K562 (cell line): ENCODE data around the gene PIGV. TPM values are rescaled to one million over a fixed set of nuclear protein-coding genes. Genes with fewer than 3 reads are reported as not detected.

ENCODE experiments used
- ATAC-seq: fragments of 200-7000 bp; cut with Tn5 transposase; 3 replicates; pipeline ENCODE4 v1.9.1; 2020; ENCODE audit warnings: moderate library complexity
- BruUV-seq: library from RNA; stranded (reverse); fragments of 400-500 nt; replicated peaks from 2 replicates; lab custom pipeline; 2021; lab: Mats Ljungman, UMichigan
- CTCF ChIA-PET: fragments of 300-600 bp; formaldehyde crosslinking; extraction: SDS; loops from one replicate; lab custom pipeline; 2021; ENCODE audit warnings: low intra/inter-chr PET ratio; lab: Yijun Ruan, JAX
- POLR2A ChIA-PET: fragments of 300-600, 350-650 bp; sonication (Branson Sonifier 250); formaldehyde crosslinking; extraction: SDS; loops from one replicate; lab custom pipeline; 2021; ENCODE audit warnings: antibody characterized with exemption, inconsistent platforms; lab: Yijun Ruan, JAX
- DNase-seq, 4 experiments: peaks; one replicate each; pipeline versions ENCODE4 v3.0.0 to v3.0.0-alpha.2; 2011 to 2018; ENCODE audit warnings: low spot score in 3 of 4, mixed read lengths in 3 of 4; ENCODE audit errors: extremely low read depth in 1 of 4
- FAIRE-seq: peaks from 2 replicates; lab custom pipeline; 2011; peaks lifted over from hg19 to GRCh38; lab: Jason Lieb, UNC
- H2AFZ ChIP-seq: 2 replicates; pipeline ENCODE4 v1.6.0; 2011; ENCODE audit warnings: low read depth, low read length, control low read depth, inconsistent platforms
- H3K27ac ChIP-seq: fragments of 200-600 bp; 3 replicates; pipeline ENCODE4 v1.8.0; 2011; ENCODE audit warnings: low read depth, mild to moderate bottlenecking, control low read depth, inconsistent platforms, low read length, moderate library complexity, mixed read lengths; ENCODE audit errors: extremely low read depth
- H3K27me3 ChIP-seq, 2 experiments: fragments of 300-600 bp in 1 of 2; 2 replicates in 1 of 2; 3 replicates in 1 of 2; pipeline versions ENCODE4 v1.6.0 to v1.8.0; 2011; ENCODE audit warnings: inconsistent platforms in 2 of 2, low read length in 2 of 2, mild to moderate bottlenecking in 1 of 2, mixed read lengths in 1 of 2, moderate library complexity in 1 of 2; ENCODE audit not compliant: control insufficient read depth in 2 of 2, insufficient read depth in 2 of 2
- H3K36me3 ChIP-seq: fragments of 300-600 bp; 3 replicates; pipeline ENCODE4 v1.8.0; 2011; ENCODE audit warnings: mild to moderate bottlenecking, low read length, inconsistent platforms; ENCODE audit not compliant: control insufficient read depth, insufficient read depth
- H3K4me1 ChIP-seq, 2 experiments: fragments of 200-600 bp in 1 of 2; replicated peaks in 1 of 2; 2 replicates in 1 of 2; 3 replicates in 1 of 2; pipeline versions ENCODE4 v1.5.1 to v1.8.0; 2011; ENCODE audit warnings: inconsistent platforms in 2 of 2, low read length in 2 of 2, mild to moderate bottlenecking in 1 of 2, mixed read lengths in 1 of 2, moderate library complexity in 1 of 2; ENCODE audit not compliant: control insufficient read depth in 2 of 2, insufficient read depth in 2 of 2
- H3K4me2 ChIP-seq: 2 replicates; pipeline ENCODE4 v1.6.1; 2011; ENCODE audit warnings: low read length, control low read depth, inconsistent platforms, mixed read lengths; ENCODE audit not compliant: insufficient read depth
- H3K4me3 ChIP-seq: fragments of 200-600 bp; sonication (generic), shearing (Covaris generic); 2 replicates; pipeline ENCODE4 v1.5.1; 2016; ENCODE audit warnings: control low read depth, inconsistent platforms
- H3K79me2 ChIP-seq: fragments of 200-600 bp; 3 replicates; pipeline ENCODE4 v1.8.0; 2011; ENCODE audit warnings: low read length, inconsistent platforms; ENCODE audit not compliant: control insufficient read depth, insufficient read depth
- H3K9ac ChIP-seq, 2 experiments: 2 replicates each; pipeline versions ENCODE4 v1.6.0 to v1.6.1; 2011; ENCODE audit warnings: low read depth in 2 of 2, low read length in 2 of 2, control low read depth in 1 of 2, inconsistent platforms in 1 of 2, mild to moderate bottlenecking in 1 of 2, mixed read lengths in 1 of 2; ENCODE audit not compliant: insufficient read depth in 1 of 2
- H3K9me1 ChIP-seq: one replicate; pipeline ENCODE4 v1.6.0; 2011; ENCODE audit warnings: inconsistent platforms, mild to moderate bottlenecking, low read length, moderate library complexity; ENCODE audit not compliant: control insufficient read depth, insufficient read depth
- H3K9me3 ChIP-seq: replicated peaks from 2 replicates; pipeline ENCODE4 v1.5.1; 2011; ENCODE audit warnings: low read depth, low read length, inconsistent platforms; ENCODE audit not compliant: control insufficient read depth, insufficient read depth
- H4K20me1 ChIP-seq: replicated peaks from 2 replicates; pipeline ENCODE4 v1.6.1; 2011; ENCODE audit warnings: low read length, inconsistent platforms, mixed read lengths; ENCODE audit not compliant: control insufficient read depth, insufficient read depth
- BCOR ChIP-seq: fragments of 450-650 bp; IDR thresholded peaks from 2 replicates; pipeline ENCODE4 v1.6.1; 2016
- E2F4 ChIP-seq: sonication (generic); formaldehyde crosslinking; IDR thresholded peaks from 2 replicates; pipeline ENCODE4 v1.8.0; 2022; ENCODE audit warnings: mild to moderate bottlenecking, low read depth, missing genetic modification reagents
- E2F6 ChIP-seq, 2 experiments: IDR thresholded peaks; 2 replicates each; pipeline ENCODE4 v1.6.1; 2011; ENCODE audit warnings: borderline replicate concordance in 1 of 2, control low read depth in 1 of 2, low read depth in 1 of 2, low read length in 1 of 2, mild to moderate bottlenecking in 1 of 2, mixed read lengths in 1 of 2, moderate library complexity in 1 of 2; ENCODE audit not compliant: insufficient read depth in 1 of 2, insufficient read length in 1 of 2, poor library complexity in 1 of 2, severe bottlenecking in 1 of 2; ENCODE audit errors: extremely low read depth in 1 of 2
- GATAD2A ChIP-seq: fragments of 450-650 bp; IDR thresholded peaks from 2 replicates; pipeline ENCODE4 v1.6.1; 2017
- ILF3 ChIP-seq: fragments of 450-650 bp; IDR thresholded peaks from 2 replicates; pipeline ENCODE4 v1.6.1; 2018; ENCODE audit warnings: antibody characterized with exemption, mild to moderate bottlenecking, moderate library complexity, borderline replicate concordance
- SMARCA4 ChIP-seq: fragments of 450-650 bp; IDR thresholded peaks from 2 replicates; pipeline ENCODE4 v1.6.1; 2016
- TBP ChIP-seq: optimal IDR thresholded peaks from 2 replicates; pipeline ENCODE3; 2011; ENCODE audit warnings: low read depth, low read length, improper control_type of control experiment
- TOE1 ChIP-seq, 2 experiments: fragments of 450-650 bp in 1 of 2; sonication (generic) in 1 of 2; formaldehyde crosslinking in 1 of 2; IDR thresholded peaks; 2 replicates each; pipeline versions ENCODE4 v1.7.1 to v1.8.0; 2016 to 2022; ENCODE audit warnings: borderline replicate concordance in 2 of 2, mild to moderate bottlenecking in 2 of 2, antibody characterized with exemption in 1 of 2, inconsistent platforms in 1 of 2, low read depth in 1 of 2, missing genetic modification reagents in 1 of 2, moderate library complexity in 1 of 2
- ZBTB11 ChIP-seq, 3 experiments: fragments of 200-800 bp in 1 of 3; fragments of 250-450 bp in 1 of 3; fragments of 450-650 bp in 1 of 3; sonication (Bioruptor Pico) in 1 of 3; sonication (Bioruptor generic) in 1 of 3; formaldehyde crosslinking in 1 of 3; IDR thresholded peaks; 2 replicates each; pipeline versions ENCODE4 v1.6.1 to v1.8.0; 2016 to 2022; ENCODE audit warnings: mild to moderate bottlenecking in 2 of 3, missing genetic modification characterization in 2 of 3, missing compliant biosample characterization in 1 of 3, moderate library complexity in 1 of 3
- ZNF384 ChIP-seq: IDR thresholded peaks from 2 replicates; pipeline ENCODE4 v1.6.1; 2012; ENCODE audit warnings: low read depth, low read length, improper control_type of control experiment
- ZNF584 ChIP-seq: fragments of 200-800 bp; sonication (Bioruptor generic); IDR thresholded peaks from 2 replicates; pipeline ENCODE4 v1.6.1; 2016; ENCODE audit warnings: low read depth, mild to moderate bottlenecking, missing genetic modification characterization, missing compliant biosample characterization
- WGBS: fragments of 100-300 bp; shearing (Covaris generic); methylation state at CpG from one replicate; pipeline ENCODE4 v1.1.6; 2016; ENCODE audit warnings: low coverage, mixed read lengths; ENCODE audit not compliant: insufficient coverage; ENCODE audit errors: missing lambda C conversion rate; 5-methylcytosine and 5-hydroxymethylcytosine counted together
- in situ Hi-C: fragments of 300-500 bp; cut with MboI; formaldehyde crosslinking; loops from 4 replicates; pipeline ENCODE4 v1.15.0; 2018; ENCODE audit warnings: inconsistent platforms, mixed read lengths
- intact Hi-C: fragments of 100-400 bp; cut with micrococcal nuclease; formaldehyde crosslinking; loops from 2 replicates; pipeline ENCODE4 v1.14.2; 2022
- polyA plus RNA-seq, 8 experiments: library from polyadenylated mRNA; depleted of rRNA in 4 of 8; stranded (reverse) in 5 of 8; unstranded in 3 of 8; fragments of >200 nt; fragmentation: Nextera tagmentation in 2 of 8; fragmentation: Illumina TruSeq in 1 of 8; extraction: Ambion mirVana in 2 of 8; extraction: Trizol in 1 of 8; gene quantifications; 2 replicates each; pipeline versions ENCODE4 v1.2.1 to v1.2.3, GENCODE V29; 2011 to 2014; ENCODE audit warnings: inconsistent platforms in 1 of 8, missing spikeins in 1 of 8
- total RNA-seq, 7 experiments: library from RNA; depleted of rRNA in 6 of 7; stranded (reverse); fragments of >200 nt in 6 of 7; fragmentation: Illumina TruSeq in 2 of 7; extraction: Trizol in 2 of 7; gene quantifications; 2 replicates each; pipeline versions ENCODE4 v1.2.1 to v1.2.3, GENCODE V29; 2011 to 2021; ENCODE audit warnings: low replicate concordance in 1 of 7
- TF ChIP-seq, protein P1 (sequence below): fragments of 450-650 bp; IDR thresholded peaks from 2 replicates; pipeline ENCODE4 v1.6.1; 2016

PIGV gene
- total and polyA plus RNA-seq, 9 of the 15 experiments (the other 6 are each of a cell fraction or from before 2014, with no cell fraction given): 8.4 to 21.8 (median 11.7) TPM

- peak overlapping the region; percentile 64 for H3K4me2 ChIP-seq
- H3K9me1 ChIP-seq: peaks cover 9% of the 10 kb centered on the region
- H4K20me1 ChIP-seq: peaks cover 11% of the 10 kb centered on the region; the same call in 1 of the 2 replicates
- 83% methylated on average over 2 of the region's 2 CpGs for WGBS
- H3K27ac ChIP-seq: peak overlapping the region; percentile 61
- peaks cover 74% of the 10 kb centered on the region for H3K79me2 ChIP-seq
- ATAC-seq: peak; percentile 57
- H3K9ac ChIP-seq: peak overlapping the region; percentile 24 to 46; a peak in 3 of 4 replicates
- no peak overlapping the region for H3K4me3 ChIP-seq
- in situ Hi-C loops: no loop called here
- H3K27me3 ChIP-seq: no peaks in the 10 kb centered on the region
- H3K9me3 ChIP-seq: no peaks in the 10 kb centered on the region
- H2AFZ ChIP-seq: no peak overlapping the region
- H3K4me1 ChIP-seq: peaks cover 59 to 74% of the 10 kb centered on the region in 2 experiments
- ChIA-PET POLR2A (interaction anchor here (0.5 to 9.2 kb wide), 21 partner anchors 7 to 295 kb away, joined by 3 to 112 read pairs (median 4); partner anchors contain the start of genes ARID1A and GPATCH3), CTCF (no interaction called here)
- intact Hi-C loops: no loop called here
- peak; percentile 95 to 99 (median 96) for DNase-seq
- peaks cover 46% of the 10 kb centered on the region for H3K36me3 ChIP-seq
- FAIRE-seq: peak; percentile 96
- BruUV-seq: no TSS peak
- no peak for TF ChIP-seq TOE1 (IDR thresholded peaks at IDR 0.05; ENCODE audit: borderline replicate concordance)
- no peak for TF ChIP-seq TOE1 (CRISPR knock-in tag; IDR thresholded peaks at IDR 0.05; ENCODE audit: borderline replicate concordance, low read depth)
- no peak for TF ChIP-seq E2F6 (IDR thresholded peaks at IDR 0.05; ENCODE audit: borderline replicate concordance in 1 of 2, extremely low read depth in 1 of 2, insufficient read depth in 1 of 2, insufficient read length in 1 of 2, low read depth in 1 of 2, low read length in 1 of 2, poor library complexity in 1 of 2, severe bottlenecking in 1 of 2)
- no peak; the same call in 1 of the 2 replicates for TF ChIP-seq ILF3
- 0 out of 2 replicates have a peak, but pooled peaks have one; percentile 11 for TF ChIP-seq ZNF584 (CRISPR knock-in tag)
- TF ChIP-seq ZBTB11 (CRISPR knock-in tag; IDR thresholded peaks at IDR 0.05): peak in 1 of 3 experiments; percentile 60; a peak in 1 of 6 replicates
- TF ChIP-seq BCOR: no peak
- no peak for TF ChIP-seq ZNF384
- peak; percentile 59; the same call in 1 of the 2 replicates for TF ChIP-seq SMARCA4
- TF ChIP-seq E2F4 (CRISPR knock-in tag): no peak
- no peak for TF ChIP-seq GATAD2A
- peak; percentile 35 for TF ChIP-seq TBP
- TF ChIP-seq, protein P1, sequence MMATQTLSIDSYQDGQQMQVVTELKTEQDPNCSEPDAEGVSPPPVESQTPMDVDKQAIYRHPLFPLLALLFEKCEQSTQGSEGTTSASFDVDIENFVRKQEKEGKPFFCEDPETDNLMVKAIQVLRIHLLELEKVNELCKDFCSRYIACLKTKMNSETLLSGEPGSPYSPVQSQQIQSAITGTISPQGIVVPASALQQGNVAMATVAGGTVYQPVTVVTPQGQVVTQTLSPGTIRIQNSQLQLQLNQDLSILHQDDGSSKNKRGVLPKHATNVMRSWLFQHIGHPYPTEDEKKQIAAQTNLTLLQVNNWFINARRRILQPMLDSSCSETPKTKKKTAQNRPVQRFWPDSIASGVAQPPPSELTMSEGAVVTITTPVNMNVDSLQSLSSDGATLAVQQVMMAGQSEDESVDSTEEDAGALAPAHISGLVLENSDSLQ: no peak; the same call in 1 of the 2 replicates
Observed at GRCh38 chr1:26784023-26784871, 3.5 kb upstream of the PIGV start.
